ENCODE measurements around the gene NMNAT3.

DNA sequence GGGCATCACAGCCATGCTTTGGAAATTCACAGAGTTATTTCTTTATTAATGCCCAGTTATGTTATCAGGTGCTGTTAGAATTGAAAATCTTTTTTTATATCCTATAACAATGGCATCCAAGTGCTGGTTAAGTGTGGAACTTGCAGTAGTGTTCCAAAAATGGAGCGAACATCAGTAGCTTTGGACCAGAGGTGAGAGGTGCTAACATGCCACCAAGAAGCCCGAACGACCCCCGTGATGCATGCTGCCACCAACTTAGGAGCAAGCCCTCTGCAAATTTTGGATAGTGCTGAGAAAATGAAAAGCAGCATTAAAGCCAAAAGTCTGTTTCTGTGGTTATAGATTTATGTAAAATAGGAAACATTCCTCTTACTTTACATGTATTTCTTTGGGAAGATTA is 163.0 kb downstream of the NMNAT3 start:
- TF ChIP-seq, protein P1, sequence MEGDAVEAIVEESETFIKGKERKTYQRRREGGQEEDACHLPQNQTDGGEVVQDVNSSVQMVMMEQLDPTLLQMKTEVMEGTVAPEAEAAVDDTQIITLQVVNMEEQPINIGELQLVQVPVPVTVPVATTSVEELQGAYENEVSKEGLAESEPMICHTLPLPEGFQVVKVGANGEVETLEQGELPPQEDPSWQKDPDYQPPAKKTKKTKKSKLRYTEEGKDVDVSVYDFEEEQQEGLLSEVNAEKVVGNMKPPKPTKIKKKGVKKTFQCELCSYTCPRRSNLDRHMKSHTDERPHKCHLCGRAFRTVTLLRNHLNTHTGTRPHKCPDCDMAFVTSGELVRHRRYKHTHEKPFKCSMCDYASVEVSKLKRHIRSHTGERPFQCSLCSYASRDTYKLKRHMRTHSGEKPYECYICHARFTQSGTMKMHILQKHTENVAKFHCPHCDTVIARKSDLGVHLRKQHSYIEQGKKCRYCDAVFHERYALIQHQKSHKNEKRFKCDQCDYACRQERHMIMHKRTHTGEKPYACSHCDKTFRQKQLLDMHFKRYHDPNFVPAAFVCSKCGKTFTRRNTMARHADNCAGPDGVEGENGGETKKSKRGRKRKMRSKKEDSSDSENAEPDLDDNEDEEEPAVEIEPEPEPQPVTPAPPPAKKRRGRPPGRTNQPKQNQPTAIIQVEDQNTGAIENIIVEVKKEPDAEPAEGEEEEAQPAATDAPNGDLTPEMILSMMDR (optimal IDR thresholded peaks at IDR 0.05 in 1 of 3, IDR thresholded peaks at IDR 0.05 in 1 of 3, conservative IDR thresholded peaks at IDR 0.05 in 1 of 3; ENCODE audit: extremely low read depth in 1 of 3, insufficient read depth in 2 of 3, low read length in 3 of 3), result no peak
- TF ChIP-seq EZH2 (IDR thresholded peaks at IDR 0.05; ENCODE audit: low read length), result no peak

Data from keratinocyte (primary cell).